CD14-positive monocyte (primary cell): Measurements from ENCODE around the gene DLX5. TPM values are rescaled to one million over a fixed set of nuclear protein-coding genes. Genes with fewer than 3 reads are reported as not detected.

Experiments used
- DNase-seq, 3 donors: peaks; one replicate each; pipeline ENCODE4 v3.0.0-alpha.2; 2011 to 2022
- H2AFZ ChIP-seq: 2 replicates; pipeline ENCODE4 v1.6.0; 2012; ENCODE audit warnings: mild to moderate bottlenecking, low read depth, low read length, inconsistent platforms; ENCODE audit not compliant: insufficient read depth, poor library complexity, severe bottlenecking
- H3K27ac ChIP-seq, 2 donors: 1 replicate in 1 of 2; 2 replicates in 1 of 2; pipeline ENCODE4 v1.5.1; 2012 to 2013; ENCODE audit warnings: low read length in 2 of 2, control low read depth in 1 of 2, inconsistent platforms in 1 of 2, low read depth in 1 of 2, mild to moderate bottlenecking in 1 of 2
- H3K27me3 ChIP-seq, 2 donors: one replicate each; pipeline versions ENCODE4 v1.6.0 to v1.6.1; 2011 to 2013; ENCODE audit warnings: low read length in 2 of 2; ENCODE audit not compliant: control insufficient read depth in 2 of 2, insufficient read depth in 2 of 2
- H3K36me3 ChIP-seq, 2 donors: replicated peaks in 1 of 2; 1 replicate in 1 of 2; 2 replicates in 1 of 2; pipeline versions ENCODE4 v1.5.1 to v1.6.1; 2012 to 2013; ENCODE audit warnings: low read length in 2 of 2, control low read depth in 1 of 2, inconsistent platforms in 1 of 2, mild to moderate bottlenecking in 1 of 2; ENCODE audit not compliant: insufficient read depth in 2 of 2, control insufficient read depth in 1 of 2
- H3K4me1 ChIP-seq, 2 donors: 1 replicate in 1 of 2; 2 replicates in 1 of 2; pipeline versions ENCODE4 v1.5.1 to v1.6.1; 2012 to 2013; ENCODE audit warnings: low read length in 2 of 2, control low read depth in 1 of 2, inconsistent platforms in 1 of 2, mild to moderate bottlenecking in 1 of 2, moderate library complexity in 1 of 2; ENCODE audit not compliant: insufficient read depth in 2 of 2, control insufficient read depth in 1 of 2
- H3K4me2 ChIP-seq: replicated peaks from 2 replicates; pipeline ENCODE3; 2012; ENCODE audit warnings: low read length, moderate library complexity, mild to moderate bottlenecking; ENCODE audit not compliant: poor library complexity, severe bottlenecking; ENCODE audit errors: extremely low read depth
- H3K4me3 ChIP-seq, 3 experiments: fragments of 200-600 bp in 1 of 3; sonication (generic) in 1 of 3; replicated peaks in 1 of 3; 1 replicate in 2 of 3; 2 replicates in 1 of 3; pipeline ENCODE4 v1.5.1; 2011 to 2013; ENCODE audit warnings: low read length in 3 of 3, mild to moderate bottlenecking in 3 of 3, control low read depth in 2 of 3, low read depth in 2 of 3, inconsistent platforms in 1 of 3, moderate library complexity in 1 of 3
- H3K79me2 ChIP-seq: 2 replicates; pipeline ENCODE4 v1.6.0; 2012; ENCODE audit warnings: mild to moderate bottlenecking, control low read depth, inconsistent platforms, low read length, moderate library complexity; ENCODE audit not compliant: insufficient read depth
- H3K9ac ChIP-seq: 2 replicates; pipeline ENCODE4 v1.6.0; 2017; ENCODE audit warnings: low read length, mild to moderate bottlenecking; ENCODE audit not compliant: insufficient read depth, poor library complexity, severe bottlenecking
- H3K9me3 ChIP-seq, 2 donors: replicated peaks in 1 of 2; 1 replicate in 1 of 2; 2 replicates in 1 of 2; pipeline versions ENCODE4 v1.5.1 to v1.6.1; 2012 to 2013; ENCODE audit warnings: low read length in 2 of 2, control low read depth in 1 of 2; ENCODE audit not compliant: control insufficient read depth in 1 of 2, insufficient read depth in 1 of 2
- H4K20me1 ChIP-seq: 2 replicates; pipeline ENCODE4 v1.6.0; 2012; ENCODE audit warnings: mild to moderate bottlenecking, low read length, control low read depth, moderate library complexity; ENCODE audit not compliant: insufficient read depth
- H3K27ac Mint-ChIP-seq, 7 donors: one replicate each; pipeline ENCODE4 v1.8.0; 2020; ENCODE audit warnings: mild to moderate bottlenecking in 7 of 7, mixed read lengths in 7 of 7, moderate library complexity in 6 of 7, inconsistent platforms in 2 of 7
- H3K27me3 Mint-ChIP-seq, 3 donors: one replicate each; pipeline ENCODE4 v1.8.0; 2021 to 2022; ENCODE audit warnings: low read depth in 3 of 3, mild to moderate bottlenecking in 3 of 3, mixed read lengths in 3 of 3, moderate library complexity in 3 of 3, inconsistent platforms in 1 of 3
- H3K36me3 Mint-ChIP-seq, 2 donors: one replicate each; pipeline ENCODE4 v1.8.0; 2020; ENCODE audit warnings: mixed read lengths in 2 of 2, inconsistent platforms in 1 of 2, mild to moderate bottlenecking in 1 of 2
- H3K4me1 Mint-ChIP-seq: one replicate; pipeline ENCODE4 v1.8.0; 2020; ENCODE audit warnings: mild to moderate bottlenecking, mixed read lengths
- H3K4me3 Mint-ChIP-seq, 2 donors: one replicate each; pipeline ENCODE4 v1.8.0; 2020; ENCODE audit warnings: mild to moderate bottlenecking in 2 of 2, mixed read lengths in 2 of 2, moderate library complexity in 1 of 2
- H3K9me3 Mint-ChIP-seq, 7 donors: one replicate each; pipeline ENCODE4 v1.8.0; 2020 to 2022; ENCODE audit warnings: mixed read lengths in 7 of 7, mild to moderate bottlenecking in 6 of 7, moderate library complexity in 6 of 7, inconsistent platforms in 2 of 7
- CTCF ChIP-seq: fragments of 200-600 bp; IDR thresholded peaks from one replicate; pipeline ENCODE4 v1.8.0; 2022; ENCODE audit warnings: antibody characterized with exemption, mild to moderate bottlenecking
- WGBS: methylation state at CpG from one replicate; pipeline ENCODE4 v1.1.5; 2013; ENCODE audit warnings: missing lambda C conversion rate; ENCODE audit not compliant: insufficient coverage; 5-methylcytosine and 5-hydroxymethylcytosine counted together
- intact Hi-C, 2 donors: fragments of 100-400 bp; cut with micrococcal nuclease; formaldehyde crosslinking; loops; one replicate each; pipeline versions ENCODE4 v1.15.0 to v1.15.1; 2023
- polyA plus RNA-seq, 3 donors: library from polyadenylated mRNA; depleted of rRNA in 1 of 3; unstranded in 2 of 3; stranded (reverse) in 1 of 3; fragments of 300-500 nt in 2 of 3; fragments of >200 nt in 1 of 3; fragmentation: Illumina TruSeq in 2 of 3; gene quantifications; 1 replicate in 2 of 3; 2 replicates in 1 of 3; pipeline ENCODE4 v1.2.3, GENCODE V29; 2012 to 2021

The DLX5 gene
- polyA plus RNA-seq, 3 donors: not detected

- DNase-seq: no peak
- H3K9ac ChIP-seq: no peak overlapping the region
- H3K36me3 ChIP-seq: no peaks in the 10 kb centered on the region
- 60% methylated on average over 1 of the region's 3 CpGs for WGBS
- Mint-ChIP-seq H3K27ac (no peak overlapping the region), H3K4me3 (peak overlapping the region in 1 of 2 donors; percentile 83), H3K4me1 (peaks cover 14% of the 10 kb centered on the region), H3K36me3 (peaks cover 0 to 2% of the 10 kb centered on the region in 2 donors), H3K27me3 (peaks cover 94 to 96% (median 95%) of the 10 kb centered on the region in 3 donors), H3K9me3 (peaks cover 0 to 42% (median 24%) of the 10 kb centered on the region in 7 donors)
- H3K4me3 ChIP-seq: no peak overlapping the region
- peaks cover 7 to 72% of the 10 kb centered on the region in 2 donors for H3K9me3 ChIP-seq
- H3K79me2 ChIP-seq: no peaks in the 10 kb centered on the region
- intact Hi-C loops: no loop called here
- H2AFZ ChIP-seq: no peak overlapping the region
- peaks cover 89 to 94% of the 10 kb centered on the region in 2 donors for H3K27me3 ChIP-seq
- H3K4me2 ChIP-seq: no peak overlapping the region
- H3K4me1 ChIP-seq: peaks cover 0 to 7% of the 10 kb centered on the region in 2 donors
- TF ChIP-seq CTCF: no peak
- H3K27ac ChIP-seq: no peak overlapping the region
- no peaks in the 10 kb centered on the region for H4K20me1 ChIP-seq
Measured at GRCh38 chr7:97008275-97008917, 16.2 kb downstream of the DLX5 start.

- Histone ChIP-seq H3K27me3 (peaks cover 89 to 94% of the 10 kb centered on the region in 2 donors), H3K4me1 (peaks cover 0 to 7% of the 10 kb centered on the region in 2 donors), H3K4me2 (no peak overlapping the region), H3K27ac (no peak overlapping the region), H3K4me3 (no peak overlapping the region), H3K36me3 (no peaks in the 10 kb centered on the region), H3K9me3 (peaks cover 7 to 75% of the 10 kb centered on the region in 2 donors), H2AFZ (no peak overlapping the region), H3K9ac (no peak overlapping the region), H3K79me2 (no peaks in the 10 kb centered on the region), H4K20me1 (no peaks in the 10 kb centered on the region)
- DNase-seq: no peak
- Mint-ChIP-seq H3K36me3 (peaks cover 0 to 5% of the 10 kb centered on the region in 2 donors), H3K9me3 (peaks cover 0 to 37% (median 25%) of the 10 kb centered on the region in 7 donors), H3K4me1 (peaks cover 14% of the 10 kb centered on the region), H3K4me3 (peak overlapping the region in 1 of 2 donors; percentile 83), H3K27ac (no peak overlapping the region), H3K27me3 (peaks cover 94 to 96% (median 95%) of the 10 kb centered on the region in 3 donors)
- intact Hi-C loops: no loop called here
- WGBS: 30% methylated on average over 5 of the region's 8 CpGs
- no peak for TF ChIP-seq CTCF
Measured at GRCh38 chr7:97007583-97007861, 17.1 kb downstream of the DLX5 start.
